Endothelial cell of umbilical vein (primary cell): ENCODE results near the gene CISH.

Experiments used
- EZH2 ChIP-seq: IDR thresholded peaks from 2 replicates; pipeline ENCODE4 v1.6.1; 2012; ENCODE audit warnings: borderline replicate concordance, low read depth, mild to moderate bottlenecking, moderate library complexity, low read length, inconsistent platforms; ENCODE audit not compliant: severe bottlenecking
- FOS ChIP-seq: IDR thresholded peaks from 2 replicates; pipeline ENCODE4 v1.6.1; 2011; ENCODE audit warnings: mild to moderate bottlenecking, low read length, moderate library complexity, borderline replicate concordance; ENCODE audit not compliant: insufficient read depth
- GATA2 ChIP-seq: IDR thresholded peaks from 2 replicates; pipeline ENCODE4 v1.7.0; 2011; ENCODE audit warnings: low read depth, mild to moderate bottlenecking, moderate library complexity, mixed read lengths, low read length; ENCODE audit not compliant: insufficient read length, insufficient read depth
- JUN ChIP-seq: IDR thresholded peaks from 2 replicates; pipeline ENCODE4 v1.6.1; 2011; ENCODE audit warnings: borderline replicate concordance, low read depth; ENCODE audit not compliant: insufficient read length, insufficient read depth
- POLR2A ChIP-seq: IDR thresholded peaks from 2 replicates; pipeline ENCODE4 v1.6.1; 2012; ENCODE audit warnings: low read depth, mild to moderate bottlenecking, control low read depth, low read length
- POLR2AphosphoS5 ChIP-seq: IDR thresholded peaks from 2 replicates; pipeline ENCODE4 v1.6.1; 2012; ENCODE audit warnings: low read depth, mild to moderate bottlenecking, control low read depth, low read length, moderate library complexity; ENCODE audit not compliant: insufficient read depth
- TF ChIP-seq, protein P1 (sequence below), 2 donors: IDR thresholded peaks; 1 replicate in 1 of 2; 2 replicates in 1 of 2; pipeline ENCODE4 v1.5.1; 2011; ENCODE audit warnings: low read length in 2 of 2, mild to moderate bottlenecking in 2 of 2, moderate library complexity in 2 of 2, control low read depth in 1 of 2, inconsistent platforms in 1 of 2, low read depth in 1 of 2; ENCODE audit not compliant: insufficient read depth in 1 of 2; ENCODE audit errors: extremely low read depth in 1 of 2
- TF ChIP-seq, protein P2 (sequence below): IDR thresholded peaks from 2 replicates; pipeline ENCODE4 v1.6.1; 2011; ENCODE audit not compliant: insufficient read depth, insufficient read length

DNA sequence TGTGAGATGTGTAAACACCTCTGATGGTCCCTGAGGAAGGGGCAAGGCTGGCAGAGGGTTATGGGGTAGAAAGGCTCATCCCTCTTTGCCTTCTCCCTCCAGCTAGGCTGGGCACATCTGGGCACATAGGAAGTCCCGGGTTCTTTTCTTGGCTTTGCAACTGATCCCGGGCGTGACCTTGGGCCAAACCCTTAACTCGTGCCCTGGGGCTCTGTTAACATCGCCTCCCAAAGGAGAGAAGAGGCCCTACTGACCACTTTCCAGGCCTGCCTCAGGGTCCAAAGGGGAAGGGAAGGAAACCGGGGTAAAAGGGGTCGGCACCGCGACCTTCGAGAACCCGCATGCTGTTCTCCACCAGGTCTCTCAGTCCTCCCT lies 44.6 kb downstream of the CISH start:
- TF ChIP-seq POLR2A (no peak), EZH2 (no peak), POLR2AphosphoS5 (no peak), GATA2 (no peak), FOS (no peak), JUN (no peak)
- TF ChIP-seq, protein P1, sequence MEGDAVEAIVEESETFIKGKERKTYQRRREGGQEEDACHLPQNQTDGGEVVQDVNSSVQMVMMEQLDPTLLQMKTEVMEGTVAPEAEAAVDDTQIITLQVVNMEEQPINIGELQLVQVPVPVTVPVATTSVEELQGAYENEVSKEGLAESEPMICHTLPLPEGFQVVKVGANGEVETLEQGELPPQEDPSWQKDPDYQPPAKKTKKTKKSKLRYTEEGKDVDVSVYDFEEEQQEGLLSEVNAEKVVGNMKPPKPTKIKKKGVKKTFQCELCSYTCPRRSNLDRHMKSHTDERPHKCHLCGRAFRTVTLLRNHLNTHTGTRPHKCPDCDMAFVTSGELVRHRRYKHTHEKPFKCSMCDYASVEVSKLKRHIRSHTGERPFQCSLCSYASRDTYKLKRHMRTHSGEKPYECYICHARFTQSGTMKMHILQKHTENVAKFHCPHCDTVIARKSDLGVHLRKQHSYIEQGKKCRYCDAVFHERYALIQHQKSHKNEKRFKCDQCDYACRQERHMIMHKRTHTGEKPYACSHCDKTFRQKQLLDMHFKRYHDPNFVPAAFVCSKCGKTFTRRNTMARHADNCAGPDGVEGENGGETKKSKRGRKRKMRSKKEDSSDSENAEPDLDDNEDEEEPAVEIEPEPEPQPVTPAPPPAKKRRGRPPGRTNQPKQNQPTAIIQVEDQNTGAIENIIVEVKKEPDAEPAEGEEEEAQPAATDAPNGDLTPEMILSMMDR (IDR thresholded peaks at IDR 0.05; ENCODE audit: extremely low read depth in 1 of 2, insufficient read depth in 1 of 2, low read depth in 1 of 2, low read length in 2 of 2) = no peak
- TF ChIP-seq, protein P2, sequence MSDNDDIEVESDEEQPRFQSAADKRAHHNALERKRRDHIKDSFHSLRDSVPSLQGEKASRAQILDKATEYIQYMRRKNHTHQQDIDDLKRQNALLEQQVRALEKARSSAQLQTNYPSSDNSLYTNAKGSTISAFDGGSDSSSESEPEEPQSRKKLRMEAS = no peak
